H9 (cell line): ENCODE data around the gene SOX1. TPM values are rescaled to one million over a fixed set of nuclear protein-coding genes. Genes with fewer than 3 reads are reported as not detected.

ENCODE experiments used
- DNase-seq: peaks from one replicate; pipeline ENCODE4 v3.0.0-alpha.2; 2017
- H2AFZ ChIP-seq: one replicate; pipeline ENCODE4 v1.6.1; 2013; ENCODE audit warnings: mild to moderate bottlenecking, low read length, control low read depth, moderate library complexity
- H2AK5ac ChIP-seq: 2 replicates; pipeline ENCODE4 v1.6.1; 2013; ENCODE audit warnings: low read length, control low read depth, mixed read lengths; ENCODE audit not compliant: insufficient read length
- H2BK120ac ChIP-seq: one replicate; pipeline ENCODE4 v1.6.1; 2013; ENCODE audit warnings: low read depth, mild to moderate bottlenecking, low read length, control low read depth, inconsistent platforms; ENCODE audit not compliant: poor library complexity, severe bottlenecking
- H2BK12ac ChIP-seq: 2 replicates; pipeline ENCODE4 v1.6.1; 2013; ENCODE audit warnings: low read length, control low read depth, mixed read lengths, low read depth; ENCODE audit not compliant: insufficient read length
- H2BK15ac ChIP-seq: 2 replicates; pipeline ENCODE4 v1.6.1; 2013; ENCODE audit warnings: low read depth, low read length, control low read depth
- H2BK20ac ChIP-seq: one replicate; pipeline ENCODE4 v1.6.1; 2013; ENCODE audit warnings: low read depth, mild to moderate bottlenecking, low read length, control low read depth, inconsistent platforms; ENCODE audit not compliant: poor library complexity, severe bottlenecking
- H2BK5ac ChIP-seq: 2 replicates; pipeline ENCODE4 v1.6.1; 2013; ENCODE audit warnings: low read length, control low read depth, mixed read lengths; ENCODE audit not compliant: insufficient read length
- H3K14ac ChIP-seq: 2 replicates; pipeline ENCODE4 v1.6.1; 2013; ENCODE audit warnings: low read length, control low read depth; ENCODE audit not compliant: insufficient read depth
- H3K18ac ChIP-seq: 2 replicates; pipeline ENCODE4 v1.6.1; 2013; ENCODE audit warnings: low read depth, mild to moderate bottlenecking, mixed read lengths, low read length, control low read depth; ENCODE audit not compliant: insufficient read length
- H3K23ac ChIP-seq: 2 replicates; pipeline ENCODE4 v1.6.1; 2013; ENCODE audit warnings: low read length, control low read depth, mixed read lengths, low read depth; ENCODE audit not compliant: insufficient read length
- H3K23me2 ChIP-seq: 2 replicates; pipeline ENCODE4 v1.6.1; 2013; ENCODE audit warnings: low read depth, mild to moderate bottlenecking, mixed read lengths, low read length, control low read depth; ENCODE audit not compliant: insufficient read length, poor library complexity, severe bottlenecking
- H3K27ac ChIP-seq: 2 replicates; pipeline ENCODE4 v1.5.1; 2013; ENCODE audit warnings: low read length, control low read depth, mixed read lengths, low read depth; ENCODE audit not compliant: insufficient read length
- H3K27me3 ChIP-seq: 2 replicates; pipeline ENCODE4 v1.6.1; 2013; ENCODE audit warnings: low read length, control low read depth, inconsistent platforms; ENCODE audit not compliant: insufficient read depth
- H3K4ac ChIP-seq: 2 replicates; pipeline ENCODE4 v1.6.1; 2013; ENCODE audit warnings: low read depth, mild to moderate bottlenecking, control low read depth, inconsistent platforms, low read length, moderate library complexity
- H3K4me1 ChIP-seq: 2 replicates; pipeline ENCODE4 v1.6.1; 2013; ENCODE audit warnings: low read length, control low read depth, inconsistent platforms; ENCODE audit not compliant: insufficient read depth
- H3K4me2 ChIP-seq: 2 replicates; pipeline ENCODE4 v1.6.1; 2013; ENCODE audit warnings: low read length, control low read depth, mixed read lengths; ENCODE audit not compliant: insufficient read length, insufficient read depth
- H3K56ac ChIP-seq: 2 replicates; pipeline ENCODE4 v1.6.1; 2013; ENCODE audit warnings: low read depth, mild to moderate bottlenecking, mixed read lengths, low read length, control low read depth; ENCODE audit not compliant: insufficient read length
- H3K79me1 ChIP-seq: 2 replicates; pipeline ENCODE4 v1.6.1; 2013; ENCODE audit warnings: low read depth, mild to moderate bottlenecking, moderate library complexity, low read length, control low read depth, inconsistent platforms; ENCODE audit not compliant: insufficient read depth, poor library complexity, severe bottlenecking
- H3K79me2 ChIP-seq: 2 replicates; pipeline ENCODE4 v1.6.1; 2013; ENCODE audit warnings: low read length, control low read depth, inconsistent platforms; ENCODE audit not compliant: insufficient read depth
- H3K9ac ChIP-seq: 2 replicates; pipeline ENCODE4 v1.6.1; 2013; ENCODE audit warnings: low read length, control low read depth, mixed read lengths; ENCODE audit not compliant: insufficient read length; ENCODE audit errors: extremely low read depth
- H3K9me3 ChIP-seq: one replicate; pipeline ENCODE4 v1.6.1; 2013; ENCODE audit warnings: low read depth, low read length, inconsistent platforms; ENCODE audit not compliant: control insufficient read depth
- H3T11ph ChIP-seq: one replicate; pipeline ENCODE4 v1.6.1; 2013; ENCODE audit warnings: mild to moderate bottlenecking, low read length, control low read depth, inconsistent platforms
- H4K20me1 ChIP-seq: one replicate; pipeline ENCODE4 v1.6.1; 2013; ENCODE audit not compliant: control insufficient read depth, insufficient read length, insufficient read depth
- H4K5ac ChIP-seq: 2 replicates; pipeline ENCODE4 v1.6.1; 2013; ENCODE audit warnings: low read depth, mild to moderate bottlenecking, mixed read lengths, low read length, control low read depth; ENCODE audit not compliant: insufficient read length
- H4K8ac ChIP-seq: replicated peaks from 2 replicates; pipeline ENCODE4 v1.6.1; 2013; ENCODE audit warnings: low read length, control low read depth, mixed read lengths, low read depth; ENCODE audit not compliant: insufficient read length
- H4K91ac ChIP-seq: 2 replicates; pipeline ENCODE4 v1.6.1; 2013; ENCODE audit warnings: low read depth, mild to moderate bottlenecking, moderate library complexity, mixed read lengths, low read length, control low read depth; ENCODE audit not compliant: insufficient read length
- H3K27ac Mint-ChIP-seq, 3 experiments: 2 replicates in 2 of 3; 3 replicates in 1 of 3; pipeline ENCODE4 v1.8.0; 2020 to 2021; ENCODE audit warnings: mixed read lengths in 3 of 3, mild to moderate bottlenecking in 1 of 3, moderate library complexity in 1 of 3
- H3K27me3 Mint-ChIP-seq: 2 replicates; pipeline ENCODE4 v1.8.0; 2021; ENCODE audit warnings: low read depth, mild to moderate bottlenecking, moderate library complexity, mixed read lengths
- H3K36me3 Mint-ChIP-seq, 3 experiments: 2 replicates in 2 of 3; 3 replicates in 1 of 3; pipeline ENCODE4 v1.8.0; 2020 to 2021; ENCODE audit warnings: low read depth in 3 of 3, mixed read lengths in 3 of 3; ENCODE audit not compliant: insufficient read depth in 1 of 3
- H3K4me1 Mint-ChIP-seq, 2 experiments: 2 replicates each; pipeline ENCODE4 v1.8.0; 2020; ENCODE audit warnings: mixed read lengths in 2 of 2
- H3K4me3 Mint-ChIP-seq, 2 experiments: 2 replicates in 1 of 2; 3 replicates in 1 of 2; pipeline ENCODE4 v1.8.0; 2020 to 2021; ENCODE audit warnings: mild to moderate bottlenecking in 2 of 2, mixed read lengths in 2 of 2, moderate library complexity in 1 of 2
- H3K9me3 Mint-ChIP-seq, 2 experiments: 2 replicates in 1 of 2; 3 replicates in 1 of 2; pipeline ENCODE4 v1.8.0; 2020; ENCODE audit warnings: mild to moderate bottlenecking in 2 of 2, mixed read lengths in 2 of 2, moderate library complexity in 1 of 2
- CTCF ChIP-seq: fragments of 200-600 bp; sonication (generic); conservative IDR thresholded peaks from 3 replicates; pipeline ENCODE4 v1.8.0; 2021; ENCODE audit warnings: antibody characterized with exemption, mild to moderate bottlenecking
- WGBS: extraction: QIAGEN DNeasy Blood & Tissue Kit; methylation state at CpG from one replicate; pipeline ENCODE4 v1.1.7; 2013; ENCODE audit warnings: missing lambda C conversion rate, low lambda C conversion rate, mixed read lengths; ENCODE audit not compliant: insufficient read length; ENCODE audit errors: extremely low coverage; 5-methylcytosine and 5-hydroxymethylcytosine counted together
- total RNA-seq: library from RNA; stranded (reverse); gene quantifications from 2 replicates; pipeline ENCODE4 v1.2.1, GENCODE V29; 2021

The SOX1 gene
- total RNA-seq, 1 experiment from 2014 or later = 0.17 TPM

DNA sequence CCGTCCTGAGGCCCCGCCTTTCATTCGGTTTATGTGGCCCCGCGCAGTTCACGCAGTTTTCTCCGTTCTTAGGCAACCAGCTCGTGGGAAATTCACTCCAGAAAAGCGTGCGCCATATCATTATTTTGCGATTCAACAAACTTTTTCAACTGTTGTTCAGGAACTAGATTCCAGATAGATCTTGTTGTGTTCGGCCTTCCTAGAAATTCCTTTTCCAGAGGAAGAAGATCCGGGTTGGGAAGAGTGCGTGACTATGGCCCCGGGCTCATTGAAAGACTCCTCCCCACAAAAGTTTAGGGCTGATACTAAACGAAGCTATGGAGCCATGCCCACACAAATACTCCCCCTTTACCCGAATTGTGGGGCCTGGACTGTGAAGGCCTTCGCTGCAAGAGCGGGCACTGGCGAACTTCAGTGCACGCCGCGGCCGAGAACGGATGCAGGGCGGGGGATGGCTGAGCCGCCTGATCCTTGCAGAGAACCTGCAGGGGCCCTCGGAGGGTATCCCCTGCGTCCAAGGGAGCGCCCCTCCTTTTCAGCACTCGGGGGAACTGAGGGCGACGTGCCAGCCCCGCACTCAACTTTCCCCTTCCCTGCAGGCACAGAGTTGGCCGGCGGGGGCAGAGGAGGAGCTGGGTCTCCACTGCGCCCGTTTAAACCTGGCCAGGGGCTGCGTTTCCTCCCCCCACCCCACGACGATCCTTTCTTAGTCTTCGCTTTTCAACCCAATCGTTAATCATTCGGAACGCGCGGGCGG lies 904 bp upstream of the SOX1 start:
- H4K91ac ChIP-seq = no peak overlapping the region
- H3K14ac ChIP-seq = no peak overlapping the region
- H3K27me3 ChIP-seq = peaks cover 76% of the 10 kb centered on the region
- peak; percentile 50 for TF ChIP-seq CTCF
- H3K9me3 Mint-ChIP-seq = peaks cover 2 to 13% of the 10 kb centered on the region in 2 experiments; a peak in 3 of 5 replicates
- H4K5ac ChIP-seq = no peak overlapping the region
- DNase-seq = peak; percentile 71
- H3K4me3 Mint-ChIP-seq = peak overlapping the region; percentile 53 to 79
- H3K36me3 Mint-ChIP-seq = no peaks in the 10 kb centered on the region; a peak in 2 of 7 replicates
- no peaks in the 10 kb centered on the region for H3K9me3 ChIP-seq
- H2BK5ac ChIP-seq = no peak overlapping the region
- H3K56ac ChIP-seq = no peak overlapping the region
- H3K79me1 ChIP-seq = no peaks in the 10 kb centered on the region
- no peak overlapping the region for H2BK120ac ChIP-seq
- WGBS = no CpG with 5 or more reads among the region's 48 CpGs
- H3K23ac ChIP-seq = no peak overlapping the region
- peaks cover 20 to 41% of the 10 kb centered on the region in 2 experiments for H3K4me1 Mint-ChIP-seq
- H3K18ac ChIP-seq = no peak overlapping the region
- H3K23me2 ChIP-seq = peaks cover 5% of the 10 kb centered on the region
- H3K9ac ChIP-seq = no peak overlapping the region
- no peak overlapping the region for H2AFZ ChIP-seq
- no peak overlapping the region for H3T11ph ChIP-seq
- H2AK5ac ChIP-seq = no peak overlapping the region
- H3K27ac Mint-ChIP-seq = no peak overlapping the region
- no peak overlapping the region for H2BK12ac ChIP-seq
- no peaks in the 10 kb centered on the region for H3K79me2 ChIP-seq
- peak overlapping the region; percentile 47 for H3K4me2 ChIP-seq
- H4K8ac ChIP-seq = no peak overlapping the region
- no peak overlapping the region for H2BK15ac ChIP-seq
- no peaks in the 10 kb centered on the region for H3K4me1 ChIP-seq
- no peak overlapping the region for H3K4ac ChIP-seq
- H3K27me3 Mint-ChIP-seq = peaks cover 90% of the 10 kb centered on the region
- no peak overlapping the region for H2BK20ac ChIP-seq
- H4K20me1 ChIP-seq = no peaks in the 10 kb centered on the region
- no peak overlapping the region for H3K27ac ChIP-seq
